T-helper 17 cell (primary cell): ENCODE measurements around the gene TSHZ1. TPM values are rescaled to one million over a fixed set of nuclear protein-coding genes. Genes with fewer than 3 reads are reported as not detected.

Source experiments
- ATAC-seq: fragments of 150-1000 bp; cut with Tn5 transposase; 2 replicates; pipeline ENCODE4 v1.10.0; 2021; ENCODE audit warnings: mild to moderate bottlenecking, moderate library complexity
- DNase-seq, 3 donors: peaks; one replicate each; pipeline versions ENCODE4 v3.0.0 to v3.0.0-alpha.2; 2020 to 2021
- H3K9me3 ChIP-seq: one replicate; pipeline ENCODE4 v1.7.0; 2013; ENCODE audit warnings: low read length, mild to moderate bottlenecking; ENCODE audit not compliant: control insufficient read depth, poor library complexity, severe bottlenecking
- H3K27ac Mint-ChIP-seq: one replicate; pipeline ENCODE4 v1.8.0; 2022; ENCODE audit warnings: mild to moderate bottlenecking, moderate library complexity, mixed read lengths
- H3K27me3 Mint-ChIP-seq: one replicate; pipeline ENCODE4 v1.8.0; 2022; ENCODE audit warnings: mixed read lengths
- H3K36me3 Mint-ChIP-seq: one replicate; pipeline ENCODE4 v1.8.0; 2022; ENCODE audit warnings: low read depth, mixed read lengths
- H3K4me1 Mint-ChIP-seq: one replicate; pipeline ENCODE4 v1.8.0; 2022; ENCODE audit warnings: mild to moderate bottlenecking, mixed read lengths
- H3K4me3 Mint-ChIP-seq: one replicate; pipeline ENCODE4 v1.8.0; 2022; ENCODE audit warnings: mild to moderate bottlenecking, moderate library complexity, mixed read lengths
- total RNA-seq, 4 donors: library from RNA in 2 of 4; stranded (reverse) in 2 of 4; gene quantifications; one replicate each; pipeline ENCODE4 v1.2.3 and lab custom pipeline; 2022 to 2026

The TSHZ1 gene
- total RNA-seq, 2 donors from 2014 or later, result 17.5 to 17.6 TPM

- no peak for DNase-seq
- H3K4me1 Mint-ChIP-seq, result peaks cover 17% of the 10 kb centered on the region
- no peak overlapping the region for H3K4me3 Mint-ChIP-seq
Measured at GRCh38 chr18:75223687-75224347, 13.2 kb downstream of the TSHZ1 start.

GRCh38 chr18:75226286-75226955 is 15.8 kb downstream of the TSHZ1 start:
- H3K36me3 Mint-ChIP-seq, result no peaks in the 10 kb centered on the region
- H3K27ac Mint-ChIP-seq, result peak overlapping the region; percentile 39
- no peak overlapping the region for H3K4me3 Mint-ChIP-seq
- no peak for DNase-seq
- no peaks in the 10 kb centered on the region for H3K9me3 ChIP-seq
- no peak for ATAC-seq
- H3K4me1 Mint-ChIP-seq, result peaks cover 18% of the 10 kb centered on the region
- H3K27me3 Mint-ChIP-seq, result no peaks in the 10 kb centered on the region

More at GRCh38 chr18:75223687-75224347, 13.2 kb downstream of the TSHZ1 start:
- no peaks in the 10 kb centered on the region for H3K27me3 Mint-ChIP-seq
- no peak for ATAC-seq
- H3K36me3 Mint-ChIP-seq, result no peaks in the 10 kb centered on the region
- H3K9me3 ChIP-seq, result no peaks in the 10 kb centered on the region
- H3K27ac Mint-ChIP-seq, result no peak overlapping the region

GRCh38 chr18:75226956-75227316 is 16.3 kb downstream of the TSHZ1 start:
- Mint-ChIP-seq H3K27me3 (no peaks in the 10 kb centered on the region), H3K4me3 (no peak overlapping the region), H3K4me1 (peaks cover 17% of the 10 kb centered on the region), H3K36me3 (no peaks in the 10 kb centered on the region), H3K27ac (peak overlapping the region; percentile 39)
- DNase-seq (no peak), ATAC-seq (no peak)
- H3K9me3 ChIP-seq, result no peaks in the 10 kb centered on the region

- Mint-ChIP-seq H3K4me1 (peaks cover 15% of the 10 kb centered on the region), H3K27ac (peak overlapping the region; percentile 39), H3K27me3 (no peaks in the 10 kb centered on the region), H3K36me3 (no peaks in the 10 kb centered on the region), H3K4me3 (no peak overlapping the region)
- DNase-seq, result no peak
- ATAC-seq, result no peak
- H3K9me3 ChIP-seq, result no peaks in the 10 kb centered on the region
Measured at GRCh38 chr18:75227535-75228296, 17.1 kb downstream of the TSHZ1 start.

GRCh38 chr18:75228967-75229366 is 18.4 kb downstream of the TSHZ1 start:
- Mint-ChIP-seq H3K27ac (no peak overlapping the region), H3K4me1 (peaks cover 13% of the 10 kb centered on the region)
- ATAC-seq, result no peak

GRCh38 chr18:75229437-75229836 is 18.8 kb downstream of the TSHZ1 start:
- peaks cover 13% of the 10 kb centered on the region for H3K4me1 Mint-ChIP-seq
- ATAC-seq, result no peak

More at GRCh38 chr18:75228967-75229366, 18.4 kb downstream of the TSHZ1 start:
- Mint-ChIP-seq H3K4me3 (no peak overlapping the region), H3K36me3 (no peaks in the 10 kb centered on the region), H3K27me3 (no peaks in the 10 kb centered on the region)
- no peak for DNase-seq
- H3K9me3 ChIP-seq, result no peaks in the 10 kb centered on the region

GRCh38 chr18:75230163-75231052 is 19.8 kb downstream of the TSHZ1 start:
- H3K36me3 Mint-ChIP-seq, result no peaks in the 10 kb centered on the region
- no peak overlapping the region for H3K27ac Mint-ChIP-seq
- H3K4me3 Mint-ChIP-seq, result no peak overlapping the region
- peaks cover 13% of the 10 kb centered on the region for H3K4me1 Mint-ChIP-seq
- H3K27me3 Mint-ChIP-seq, result no peaks in the 10 kb centered on the region
- no peaks in the 10 kb centered on the region for H3K9me3 ChIP-seq
- ATAC-seq (no peak), DNase-seq (no peak)

More at GRCh38 chr18:75229437-75229836, 18.8 kb downstream of the TSHZ1 start:
- Mint-ChIP-seq H3K36me3 (no peaks in the 10 kb centered on the region), H3K27ac (no peak overlapping the region), H3K27me3 (no peaks in the 10 kb centered on the region), H3K4me3 (no peak overlapping the region)
- no peak for DNase-seq
- H3K9me3 ChIP-seq, result no peaks in the 10 kb centered on the region

- Mint-ChIP-seq H3K4me3 (no peak overlapping the region), H3K36me3 (no peaks in the 10 kb centered on the region), H3K27me3 (no peaks in the 10 kb centered on the region), H3K4me1 (peaks cover 18% of the 10 kb centered on the region), H3K27ac (no peak overlapping the region)
- DNase-seq (no peak), ATAC-seq (peak; percentile 37)
- no peaks in the 10 kb centered on the region for H3K9me3 ChIP-seq
Measured at GRCh38 chr18:75231053-75231406, 20.4 kb downstream of the TSHZ1 start.

GRCh38 chr18:75234901-75235300 is 24.3 kb downstream of the TSHZ1 start:
- no peaks in the 10 kb centered on the region for H3K9me3 ChIP-seq
- H3K4me3 Mint-ChIP-seq, result no peak overlapping the region
- no peaks in the 10 kb centered on the region for H3K27me3 Mint-ChIP-seq
- DNase-seq (no peak), ATAC-seq (no peak)
- H3K4me1 Mint-ChIP-seq, result peaks cover 13% of the 10 kb centered on the region
- H3K36me3 Mint-ChIP-seq, result peaks cover 5% of the 10 kb centered on the region
- H3K27ac Mint-ChIP-seq, result no peak overlapping the region

- H3K27me3 Mint-ChIP-seq, result no peaks in the 10 kb centered on the region
- H3K4me3 Mint-ChIP-seq, result no peak overlapping the region
- ATAC-seq (no peak), DNase-seq (no peak)
- H3K9me3 ChIP-seq, result no peaks in the 10 kb centered on the region
- H3K4me1 Mint-ChIP-seq, result peaks cover 16% of the 10 kb centered on the region
- H3K36me3 Mint-ChIP-seq, result peaks cover 5% of the 10 kb centered on the region
- no peak overlapping the region for H3K27ac Mint-ChIP-seq
Measured at GRCh38 chr18:75235896-75236295, 25.3 kb downstream of the TSHZ1 start.

GRCh38 chr18:75238100-75238499 is 27.5 kb downstream of the TSHZ1 start:
- H3K9me3 ChIP-seq, result no peaks in the 10 kb centered on the region
- H3K36me3 Mint-ChIP-seq, result peaks cover 5% of the 10 kb centered on the region
- peaks cover 23% of the 10 kb centered on the region for H3K4me1 Mint-ChIP-seq
- ATAC-seq (no peak), DNase-seq (no peak)
- no peaks in the 10 kb centered on the region for H3K27me3 Mint-ChIP-seq
- H3K4me3 Mint-ChIP-seq, result no peak overlapping the region
- peak overlapping the region; percentile 74 for H3K27ac Mint-ChIP-seq

GRCh38 chr18:75238786-75239185 is 28.2 kb downstream of the TSHZ1 start:
- ATAC-seq (no peak), DNase-seq (no peak)
- no peaks in the 10 kb centered on the region for H3K9me3 ChIP-seq
- peaks cover 27% of the 10 kb centered on the region for H3K4me1 Mint-ChIP-seq
- no peak overlapping the region for H3K4me3 Mint-ChIP-seq
- no peaks in the 10 kb centered on the region for H3K27me3 Mint-ChIP-seq
- no peak overlapping the region for H3K27ac Mint-ChIP-seq
- H3K36me3 Mint-ChIP-seq, result peaks cover 5% of the 10 kb centered on the region

GRCh38 chr18:75240433-75240832 is 29.8 kb downstream of the TSHZ1 start:
- Mint-ChIP-seq H3K4me3 (no peak overlapping the region), H3K27me3 (no peaks in the 10 kb centered on the region), H3K4me1 (peaks cover 28% of the 10 kb centered on the region), H3K36me3 (peaks cover 5% of the 10 kb centered on the region), H3K27ac (peak overlapping the region; percentile 4)
- ATAC-seq (no peak), DNase-seq (no peak)
- no peaks in the 10 kb centered on the region for H3K9me3 ChIP-seq
